A673 (cell line): Measurements from ENCODE around the gene TMEM255A. TPM values are rescaled to one million over a fixed set of nuclear protein-coding genes. Genes with fewer than 3 reads are reported as not detected.

Experiments
- BruUV-seq: library from RNA; stranded (reverse); fragments of 400-500 nt; replicated peaks from 2 replicates; lab custom pipeline; 2021; lab: Mats Ljungman, UMichigan
- CTCF ChIA-PET: fragments of 300-600 bp; sonication (Branson Sonifier 250); formaldehyde crosslinking; loops from one replicate; lab custom pipeline; 2022; ENCODE audit warnings: antibody characterized with exemption; lab: Charles Lee
- POLR2A ChIA-PET: fragments of 300-600 bp; sonication (Branson Sonifier 250); formaldehyde crosslinking; loops from one replicate; lab custom pipeline; 2022; ENCODE audit warnings: antibody characterized with exemption; ENCODE audit not compliant: low non-redundant PET; lab: Charles Lee
- DNase-seq: peaks from one replicate; pipeline ENCODE4 v3.0.0-alpha.2; 2015; ENCODE audit warnings: low spot score
- H3K27ac ChIP-seq: fragments of 200-600 bp; sonication (generic); 2 replicates; pipeline ENCODE4 v1.5.1; 2016; ENCODE audit warnings: mixed run types, low read depth, mild to moderate bottlenecking, mixed read lengths, antibody characterized with exemption, low read length; ENCODE audit not compliant: poor library complexity, severe bottlenecking
- H3K27me3 ChIP-seq: fragments of 200-600 bp; sonication (generic); replicated peaks from 2 replicates; pipeline ENCODE4 v1.6.1; 2017; ENCODE audit warnings: mixed run types, low read depth, mild to moderate bottlenecking, mixed read lengths, antibody characterized with exemption, low read length; ENCODE audit not compliant: insufficient read depth, poor library complexity
- H3K36me3 ChIP-seq: fragments of 200-600 bp; sonication (generic); 2 replicates; pipeline ENCODE4 v1.6.1; 2016; ENCODE audit warnings: mixed run types, mild to moderate bottlenecking, mixed read lengths, antibody characterized with exemption, low read length; ENCODE audit not compliant: insufficient read depth, poor library complexity, severe bottlenecking
- H3K4me1 ChIP-seq: fragments of 200-600 bp; sonication (generic); 2 replicates; pipeline ENCODE4 v1.6.1; 2017; ENCODE audit warnings: mixed run types, mild to moderate bottlenecking, mixed read lengths, antibody characterized with exemption, low read length; ENCODE audit not compliant: insufficient read depth, poor library complexity, severe bottlenecking
- H3K4me3 ChIP-seq: fragments of 200-600 bp; sonication (generic); 2 replicates; pipeline ENCODE4 v1.5.1; 2016; ENCODE audit warnings: low read depth, mixed run types, mild to moderate bottlenecking, mixed read lengths, low read length; ENCODE audit not compliant: poor library complexity, severe bottlenecking
- H3K9me3 ChIP-seq: fragments of 200-600 bp; sonication (generic); 2 replicates; pipeline ENCODE4 v1.6.1; 2016; ENCODE audit warnings: mixed run types, low read depth, mild to moderate bottlenecking, mixed read lengths, antibody characterized with exemption, low read length; ENCODE audit not compliant: poor library complexity, severe bottlenecking
- EZH2 ChIP-seq: fragments of 200-600 bp; sonication (generic); IDR thresholded peaks from 2 replicates; pipeline ENCODE4 v1.6.1; 2017; ENCODE audit warnings: borderline replicate concordance, low read depth, mild to moderate bottlenecking, mixed read lengths, antibody characterized with exemption, low read length; ENCODE audit not compliant: poor library complexity, severe bottlenecking
- intact Hi-C: fragments of 100-400 bp; cut with micrococcal nuclease; formaldehyde crosslinking; loops from one replicate; pipeline ENCODE4 v1.10.0; 2022; ENCODE audit not compliant: unreplicated experiment
- total RNA-seq: library from RNA; stranded (reverse); gene quantifications from 2 replicates; pipeline ENCODE4 v1.2.3, GENCODE V29; 2021
- TF ChIP-seq, protein P1 (sequence below): fragments of 300-800, 200-600 bp; sonication (generic); conservative IDR thresholded peaks from 2 replicates; pipeline ENCODE4 v1.5.1; 2017; ENCODE audit warnings: low read depth, mild to moderate bottlenecking, antibody characterized with exemption, low read length, moderate library complexity, mixed read lengths

Gene TMEM255A
- total RNA-seq, 1 experiment from 2014 or later, result 0.56 TPM

DNA sequence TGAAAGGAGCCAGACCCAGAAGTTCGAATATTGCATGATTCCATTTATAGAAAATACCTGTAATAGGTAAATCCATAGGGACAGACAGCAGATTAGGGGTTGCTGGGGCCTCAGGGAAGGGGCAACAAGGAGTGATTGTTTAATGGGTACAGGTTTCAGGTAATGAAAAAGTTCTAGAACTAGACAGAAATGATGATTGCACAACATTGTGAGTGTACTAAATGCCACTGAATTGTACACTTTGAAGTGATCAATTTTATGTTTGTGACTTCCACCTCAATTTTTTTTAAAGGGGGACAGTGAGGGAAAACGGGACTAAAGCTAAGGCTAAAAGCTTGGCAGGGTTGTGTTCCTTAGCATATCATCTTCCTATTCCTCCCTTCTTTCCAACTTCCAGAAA lies 37.1 kb downstream of the TMEM255A start:
- Histone ChIP-seq H3K36me3 (no peaks in the 10 kb centered on the region), H3K9me3 (no peaks in the 10 kb centered on the region), H3K27me3 (no peaks in the 10 kb centered on the region), H3K4me3 (no peak overlapping the region), H3K4me1 (no peaks in the 10 kb centered on the region), H3K27ac (no peak overlapping the region)
- DNase-seq, result no peak
- CTCF ChIA-PET, result no interaction called here
- POLR2A ChIA-PET, result no interaction called here
- intact Hi-C loops, result no loop called here
- BruUV-seq, result no TSS peak
- TF ChIP-seq EZH2, result no peak
- TF ChIP-seq, protein P1, sequence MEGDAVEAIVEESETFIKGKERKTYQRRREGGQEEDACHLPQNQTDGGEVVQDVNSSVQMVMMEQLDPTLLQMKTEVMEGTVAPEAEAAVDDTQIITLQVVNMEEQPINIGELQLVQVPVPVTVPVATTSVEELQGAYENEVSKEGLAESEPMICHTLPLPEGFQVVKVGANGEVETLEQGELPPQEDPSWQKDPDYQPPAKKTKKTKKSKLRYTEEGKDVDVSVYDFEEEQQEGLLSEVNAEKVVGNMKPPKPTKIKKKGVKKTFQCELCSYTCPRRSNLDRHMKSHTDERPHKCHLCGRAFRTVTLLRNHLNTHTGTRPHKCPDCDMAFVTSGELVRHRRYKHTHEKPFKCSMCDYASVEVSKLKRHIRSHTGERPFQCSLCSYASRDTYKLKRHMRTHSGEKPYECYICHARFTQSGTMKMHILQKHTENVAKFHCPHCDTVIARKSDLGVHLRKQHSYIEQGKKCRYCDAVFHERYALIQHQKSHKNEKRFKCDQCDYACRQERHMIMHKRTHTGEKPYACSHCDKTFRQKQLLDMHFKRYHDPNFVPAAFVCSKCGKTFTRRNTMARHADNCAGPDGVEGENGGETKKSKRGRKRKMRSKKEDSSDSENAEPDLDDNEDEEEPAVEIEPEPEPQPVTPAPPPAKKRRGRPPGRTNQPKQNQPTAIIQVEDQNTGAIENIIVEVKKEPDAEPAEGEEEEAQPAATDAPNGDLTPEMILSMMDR, result no peak

- H3K27me3 ChIP-seq, result no peaks in the 10 kb centered on the region
- no peak for DNase-seq
- POLR2A ChIA-PET, result no interaction called here
- no peaks in the 10 kb centered on the region for H3K9me3 ChIP-seq
- TF ChIP-seq, protein P1, result no peak
- no peak for TF ChIP-seq EZH2
- H3K36me3 ChIP-seq, result no peaks in the 10 kb centered on the region
- H3K27ac ChIP-seq, result no peak overlapping the region
- intact Hi-C loops, result no loop called here
- CTCF ChIA-PET, result no interaction called here
- no peak overlapping the region for H3K4me3 ChIP-seq
- H3K4me1 ChIP-seq, result no peaks in the 10 kb centered on the region
- no TSS peak for BruUV-seq
Measured at GRCh38 chrX:120271218-120271617, 40.0 kb downstream of the TMEM255A start.

- no peak for DNase-seq
- no peak for TF ChIP-seq EZH2
- TF ChIP-seq, protein P1, result no peak
- ChIA-PET CTCF (no interaction called here), POLR2A (no interaction called here)
- no TSS peak for BruUV-seq
- Histone ChIP-seq H3K27me3 (no peaks in the 10 kb centered on the region), H3K36me3 (no peaks in the 10 kb centered on the region), H3K27ac (no peak overlapping the region), H3K4me3 (no peak overlapping the region), H3K9me3 (no peaks in the 10 kb centered on the region), H3K4me1 (no peaks in the 10 kb centered on the region)
- intact Hi-C loops, result no loop called here
Measured at GRCh38 chrX:120270567-120270966, 40.7 kb downstream of the TMEM255A start.
